ENCODE data around the gene ZNF556. TPM values are rescaled to one million over a fixed set of nuclear protein-coding genes. Genes with fewer than 3 reads are reported as not detected.
"Not testable (repeated sequence)": the region's sequence is repeated elsewhere in the genome, so short reads cannot be mapped to it uniquely, and the experiment has no call there.

Gene ZNF556
- total RNA-seq, 3 donors from 2014 or later: 0.15 to 0.33 TPM; not detected in 1

DNA sequence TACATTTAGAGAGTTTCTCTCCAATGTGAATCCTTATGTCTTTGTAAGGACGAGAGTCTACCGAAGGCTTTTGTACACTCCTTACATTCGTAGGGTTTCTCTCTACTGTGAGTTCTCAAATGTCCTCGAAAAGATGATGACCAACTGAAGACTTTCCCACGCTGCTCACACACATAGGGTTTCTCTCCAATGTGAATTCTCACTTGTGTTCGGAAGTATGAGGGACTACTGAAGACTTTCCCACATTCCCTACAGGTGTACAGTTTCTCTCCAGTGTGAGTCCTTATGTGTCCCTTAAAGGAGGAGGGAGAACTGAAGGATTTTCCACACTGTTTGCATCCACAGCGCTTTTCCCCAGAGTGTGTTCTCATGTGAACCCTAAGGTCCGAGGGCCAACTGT lies 29.6 kb downstream of the ZNF556 start:
- no peaks in the 10 kb centered on the region for H3K27me3 ChIP-seq
- intact Hi-C loops (cut with DNase I; ENCODE audit: low total_unique reads): no loop called here
- H3K4me3 ChIP-seq: no peak overlapping the region
- H3K27ac ChIP-seq: no peak overlapping the region
- H3K9me3 ChIP-seq: peaks cover 0 to 11% of the 10 kb centered on the region in 2 donors
- no peak for DNase-seq (ENCODE audit: low spot score in 2 of 2)
- H3K4me1 ChIP-seq: no peaks in the 10 kb centered on the region
- H3K36me3 ChIP-seq: no peaks in the 10 kb centered on the region
- TF ChIP-seq POLR2AphosphoS5 (IDR thresholded peaks at IDR 0.05): no peak
- TF ChIP-seq POLR2A (IDR thresholded peaks at IDR 0.05): no peak
- TF ChIP-seq, protein P1, sequence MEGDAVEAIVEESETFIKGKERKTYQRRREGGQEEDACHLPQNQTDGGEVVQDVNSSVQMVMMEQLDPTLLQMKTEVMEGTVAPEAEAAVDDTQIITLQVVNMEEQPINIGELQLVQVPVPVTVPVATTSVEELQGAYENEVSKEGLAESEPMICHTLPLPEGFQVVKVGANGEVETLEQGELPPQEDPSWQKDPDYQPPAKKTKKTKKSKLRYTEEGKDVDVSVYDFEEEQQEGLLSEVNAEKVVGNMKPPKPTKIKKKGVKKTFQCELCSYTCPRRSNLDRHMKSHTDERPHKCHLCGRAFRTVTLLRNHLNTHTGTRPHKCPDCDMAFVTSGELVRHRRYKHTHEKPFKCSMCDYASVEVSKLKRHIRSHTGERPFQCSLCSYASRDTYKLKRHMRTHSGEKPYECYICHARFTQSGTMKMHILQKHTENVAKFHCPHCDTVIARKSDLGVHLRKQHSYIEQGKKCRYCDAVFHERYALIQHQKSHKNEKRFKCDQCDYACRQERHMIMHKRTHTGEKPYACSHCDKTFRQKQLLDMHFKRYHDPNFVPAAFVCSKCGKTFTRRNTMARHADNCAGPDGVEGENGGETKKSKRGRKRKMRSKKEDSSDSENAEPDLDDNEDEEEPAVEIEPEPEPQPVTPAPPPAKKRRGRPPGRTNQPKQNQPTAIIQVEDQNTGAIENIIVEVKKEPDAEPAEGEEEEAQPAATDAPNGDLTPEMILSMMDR (IDR thresholded peaks at IDR 0.05): no peak

DNA sequence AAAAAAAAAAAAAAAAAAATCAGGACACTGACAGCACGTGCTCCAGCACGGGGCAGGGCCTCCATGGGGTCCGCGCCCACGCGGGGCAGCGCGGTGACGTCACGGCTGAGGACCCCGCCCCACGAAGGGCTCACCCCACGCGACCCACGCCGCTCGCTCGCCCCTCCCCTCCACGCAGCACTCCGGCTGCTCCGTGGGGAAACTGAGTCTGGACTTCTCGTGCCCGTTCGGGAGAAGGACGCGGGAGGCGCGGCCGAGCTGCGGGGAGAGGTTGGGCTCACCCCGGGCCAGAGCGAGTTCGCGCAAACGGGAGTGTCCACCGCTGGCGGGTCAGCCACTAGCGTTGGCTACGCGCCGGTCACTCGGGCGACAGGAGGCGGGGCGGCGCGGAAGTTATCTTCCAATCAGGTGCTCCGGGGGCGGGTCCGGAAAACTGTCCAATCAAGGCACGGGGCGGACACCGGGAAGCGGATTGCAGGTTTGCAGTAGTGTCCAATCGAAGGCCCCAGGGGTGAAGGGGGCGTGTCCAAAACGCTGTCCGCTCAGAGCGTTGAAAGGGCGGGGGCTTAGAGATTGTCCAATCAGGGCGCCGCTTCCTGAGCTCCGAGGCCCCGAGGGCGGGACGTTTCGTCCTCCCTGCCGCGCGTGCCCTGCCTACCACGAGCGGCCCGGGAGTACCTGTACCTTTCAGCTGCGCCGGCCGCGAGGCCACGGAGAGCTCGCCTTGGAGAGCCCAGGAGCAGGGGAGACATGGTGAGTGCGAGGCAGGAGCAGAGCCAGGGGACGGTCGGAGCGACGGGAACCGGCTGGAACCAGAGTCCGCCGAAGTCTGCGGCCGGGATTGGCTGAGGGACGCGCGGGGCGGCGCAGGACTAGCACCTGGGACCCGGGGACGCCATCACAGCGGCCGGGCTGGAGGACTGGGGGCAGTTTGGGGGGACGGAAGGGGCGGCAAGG lies 33.4 kb downstream of the ZNF556 start, which contains the start of gene ZNF57:
Gene ZNF57, plus strand, starts transcription at position 633 of the 957 bp plus-strand sequence. Its CDS starts 118 bp downstream, at position 751.
- Histone ChIP-seq H3K27ac (peak within 1 kb of the TSS; percentile 82 to 94), H3K4me1 (no peaks in the 10 kb centered on the region), H3K9me3 (peaks cover 0 to 11% of the 10 kb centered on the region in 2 donors), H3K36me3 (no peaks in the 10 kb centered on the region), H3K4me3 (peak within 1 kb of the TSS; percentile 63 to 83 (median 75)), H3K27me3 (no peaks in the 10 kb centered on the region)
- TF ChIP-seq POLR2AphosphoS5 (IDR thresholded peaks at IDR 0.05) (peak; percentile 65 to 70 (median 69)), POLR2A (IDR thresholded peaks at IDR 0.05) (no peak)
- peak; percentile 100 for DNase-seq (ENCODE audit: low spot score in 2 of 2)
- intact Hi-C loops (cut with DNase I; ENCODE audit: low total_unique reads): no loop called here

DNA sequence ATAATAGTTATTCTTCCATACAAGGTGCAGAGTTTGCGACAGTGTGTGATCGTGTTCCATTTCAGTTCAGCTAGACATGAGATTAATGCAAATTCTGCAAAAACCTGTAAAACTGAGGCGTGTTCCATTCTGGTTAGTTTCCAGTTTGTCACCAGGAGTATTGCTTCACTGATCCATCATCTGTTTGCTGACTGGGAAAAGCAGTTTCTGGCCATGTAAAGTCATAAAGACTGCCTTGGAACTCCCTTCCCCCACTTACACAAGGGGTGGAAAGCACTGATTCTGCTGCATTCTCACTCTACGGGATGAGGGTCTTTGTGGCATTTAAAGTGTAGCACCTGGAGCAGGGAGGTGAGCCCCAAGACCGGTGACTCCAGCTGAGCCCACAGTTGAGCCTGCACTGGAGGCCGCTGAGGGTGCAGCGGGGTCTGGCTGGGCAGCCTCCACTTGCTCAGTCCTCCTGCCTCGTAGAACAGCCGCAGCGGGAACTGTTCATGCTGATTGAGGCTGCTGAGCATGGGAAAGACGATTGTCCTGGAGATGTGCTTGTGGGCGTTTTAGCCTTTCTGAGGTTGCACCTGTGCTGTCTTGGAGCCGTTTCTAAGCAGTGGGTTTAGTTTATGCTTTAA lies 35.6 kb downstream of the ZNF556 start:
- no peak for TF ChIP-seq POLR2AphosphoS5 (IDR thresholded peaks at IDR 0.05)
- TF ChIP-seq, protein P1 (IDR thresholded peaks at IDR 0.05): no peak
- no peak for TF ChIP-seq POLR2A (IDR thresholded peaks at IDR 0.05)
- no peaks in the 10 kb centered on the region for H3K36me3 ChIP-seq
- H3K9me3 ChIP-seq: no peaks in the 10 kb centered on the region
- H3K4me3 ChIP-seq: no peak overlapping the region
- H3K4me1 ChIP-seq: no peaks in the 10 kb centered on the region
- intact Hi-C loops (cut with DNase I; ENCODE audit: low total_unique reads): no loop called here
- H3K27me3 ChIP-seq: no peaks in the 10 kb centered on the region
- no peak for DNase-seq (ENCODE audit: low spot score in 2 of 2)
- no peak overlapping the region for H3K27ac ChIP-seq

DNA sequence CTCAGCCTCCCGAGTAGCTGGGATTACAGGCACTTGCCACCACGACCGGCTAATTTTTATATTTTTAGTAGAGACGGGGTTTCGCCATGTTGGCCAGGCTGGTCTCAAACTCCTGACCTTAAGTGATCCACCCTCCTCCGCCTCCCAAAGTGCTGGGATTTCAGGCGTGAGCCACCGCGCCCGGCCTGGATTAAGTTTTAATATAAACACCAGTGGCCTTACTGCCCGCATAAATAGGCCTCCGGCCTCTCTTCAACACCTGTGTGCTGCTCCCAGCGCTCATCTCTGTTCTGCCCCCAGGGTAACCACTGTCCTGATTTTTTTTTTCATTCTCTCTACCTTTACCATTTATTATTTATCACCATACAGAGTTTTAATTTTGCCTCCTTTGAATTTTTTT lies 36.2 kb downstream of the ZNF556 start:
- H3K4me3 ChIP-seq; DNase-seq (ENCODE audit: low spot score in 2 of 2); H3K27me3 ChIP-seq; H3K9me3 ChIP-seq; intact Hi-C loops (cut with DNase I; ENCODE audit: low total_unique reads); H3K4me1 ChIP-seq; H3K36me3 ChIP-seq; H3K27ac ChIP-seq: not testable (repeated sequence)

DNA sequence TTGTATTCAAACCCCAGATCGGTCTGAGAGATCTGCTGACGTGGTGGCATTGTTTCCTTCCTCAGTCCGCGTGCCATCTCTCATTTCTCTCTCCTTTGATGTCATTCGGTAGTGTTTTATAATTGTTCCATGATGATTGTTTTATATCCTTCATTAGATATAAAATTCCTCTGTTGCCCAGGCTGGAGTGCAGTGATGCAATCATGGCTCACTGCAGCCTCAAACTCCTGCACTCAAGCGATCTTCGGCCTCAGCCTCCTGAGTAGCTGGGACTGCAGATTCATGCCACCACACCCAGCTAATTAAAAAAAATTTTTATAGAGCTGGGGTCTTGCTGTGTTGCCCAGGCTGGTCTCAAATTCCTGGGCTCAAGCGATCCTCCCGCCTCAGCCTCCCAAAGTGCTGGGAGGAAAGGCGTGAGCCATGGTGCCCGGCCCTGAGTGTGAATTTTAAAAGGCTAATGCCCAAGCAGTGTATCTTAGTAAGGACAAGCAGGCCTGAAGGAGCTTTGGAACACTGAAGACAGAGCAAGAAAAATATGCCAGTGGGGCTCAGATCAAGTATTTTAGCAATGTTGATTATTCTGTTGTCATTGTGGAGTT lies 38.9 kb downstream of the ZNF556 start:
- TF ChIP-seq, protein P1 (IDR thresholded peaks at IDR 0.05): no peak
- no peak for TF ChIP-seq POLR2A (IDR thresholded peaks at IDR 0.05)
- H3K4me3 ChIP-seq: no peak overlapping the region
- intact Hi-C loops (cut with DNase I; ENCODE audit: low total_unique reads): no loop called here
- DNase-seq (ENCODE audit: low spot score in 2 of 2): no peak
- no peaks in the 10 kb centered on the region for H3K36me3 ChIP-seq
- H3K9me3 ChIP-seq: no peaks in the 10 kb centered on the region
- no peaks in the 10 kb centered on the region for H3K4me1 ChIP-seq
- H3K27me3 ChIP-seq: no peaks in the 10 kb centered on the region
- no peak overlapping the region for H3K27ac ChIP-seq

Measured in breast epithelium (tissue), 4 donors.